Measurements from ENCODE around the gene OSBPL3. TPM values are rescaled to one million over a fixed set of nuclear protein-coding genes. Genes with fewer than 3 reads are reported as not detected.

The OSBPL3 gene
- total RNA-seq, 4 donors from 2014 or later, result 8.9 to 22.6 (median 13.7) TPM

- H3K4me3 ChIP-seq, result no peak overlapping the region
- no peak overlapping the region for H3K27ac ChIP-seq
- intact Hi-C loops (cut with DNase I), result no loop called here
- H3K27me3 ChIP-seq, result no peaks in the 10 kb centered on the region
- no peaks in the 10 kb centered on the region for H3K9me3 ChIP-seq
- no peaks in the 10 kb centered on the region for H3K36me3 ChIP-seq
- TF ChIP-seq, protein P1, sequence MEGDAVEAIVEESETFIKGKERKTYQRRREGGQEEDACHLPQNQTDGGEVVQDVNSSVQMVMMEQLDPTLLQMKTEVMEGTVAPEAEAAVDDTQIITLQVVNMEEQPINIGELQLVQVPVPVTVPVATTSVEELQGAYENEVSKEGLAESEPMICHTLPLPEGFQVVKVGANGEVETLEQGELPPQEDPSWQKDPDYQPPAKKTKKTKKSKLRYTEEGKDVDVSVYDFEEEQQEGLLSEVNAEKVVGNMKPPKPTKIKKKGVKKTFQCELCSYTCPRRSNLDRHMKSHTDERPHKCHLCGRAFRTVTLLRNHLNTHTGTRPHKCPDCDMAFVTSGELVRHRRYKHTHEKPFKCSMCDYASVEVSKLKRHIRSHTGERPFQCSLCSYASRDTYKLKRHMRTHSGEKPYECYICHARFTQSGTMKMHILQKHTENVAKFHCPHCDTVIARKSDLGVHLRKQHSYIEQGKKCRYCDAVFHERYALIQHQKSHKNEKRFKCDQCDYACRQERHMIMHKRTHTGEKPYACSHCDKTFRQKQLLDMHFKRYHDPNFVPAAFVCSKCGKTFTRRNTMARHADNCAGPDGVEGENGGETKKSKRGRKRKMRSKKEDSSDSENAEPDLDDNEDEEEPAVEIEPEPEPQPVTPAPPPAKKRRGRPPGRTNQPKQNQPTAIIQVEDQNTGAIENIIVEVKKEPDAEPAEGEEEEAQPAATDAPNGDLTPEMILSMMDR (IDR thresholded peaks at IDR 0.05), result no peak
- TF ChIP-seq POLR2A (IDR thresholded peaks at IDR 0.05), result no peak
- no peaks in the 10 kb centered on the region for H3K4me1 ChIP-seq
- 79 to 83% methylated on average over 3 of the region's 3 CpGs for WGBS, 2 donors
- no peak for DNase-seq
Measured at GRCh38 chr7:24777806-24778205, 202.2 kb downstream of the OSBPL3 start.

GRCh38 chr7:24773646-24774045 lies 206.3 kb downstream of the OSBPL3 start:
- Histone ChIP-seq H3K27me3 (peaks cover 0 to 4% (median 0%) of the 10 kb centered on the region in 4 donors), H3K36me3 (no peaks in the 10 kb centered on the region), H3K27ac (no peak overlapping the region), H3K4me1 (no peaks in the 10 kb centered on the region), H3K9me3 (no peaks in the 10 kb centered on the region), H3K4me3 (no peak overlapping the region)
- intact Hi-C loops (cut with DNase I), result no loop called here
- DNase-seq, result no peak
- TF ChIP-seq POLR2A (IDR thresholded peaks at IDR 0.05), result no peak
- TF ChIP-seq, protein P1 (IDR thresholded peaks at IDR 0.05), result no peak

- WGBS, 2 donors, result 59 to 76% methylated on average over 2 of the region's 2 CpGs
- no peak for DNase-seq
- TF ChIP-seq POLR2A (IDR thresholded peaks at IDR 0.05), result no peak
- TF ChIP-seq, protein P1 (IDR thresholded peaks at IDR 0.05), result no peak
- Histone ChIP-seq H3K36me3 (no peaks in the 10 kb centered on the region), H3K27ac (no peak overlapping the region), H3K27me3 (peaks cover 0 to 14% (median 0%) of the 10 kb centered on the region in 4 donors), H3K9me3 (no peaks in the 10 kb centered on the region), H3K4me1 (no peaks in the 10 kb centered on the region), H3K4me3 (no peak overlapping the region)
- intact Hi-C loops (cut with DNase I), result no loop called here
Measured at GRCh38 chr7:24769851-24770250, 210.1 kb downstream of the OSBPL3 start.

- intact Hi-C loops (cut with DNase I), result no loop called here
- TF ChIP-seq, protein P1 (IDR thresholded peaks at IDR 0.05), result no peak
- no peak for TF ChIP-seq POLR2A (IDR thresholded peaks at IDR 0.05)
- 60 to 78% methylated on average over 7 to 8 of the region's 9 CpGs for WGBS, 2 donors
Measured at GRCh38 chr7:24769014-24769830, 210.8 kb downstream of the OSBPL3 start.

GRCh38 chr7:24767878-24768569 lies 212.0 kb downstream of the OSBPL3 start:
- Histone ChIP-seq H3K36me3 (no peaks in the 10 kb centered on the region), H3K9me3 (no peaks in the 10 kb centered on the region), H3K4me1 (no peaks in the 10 kb centered on the region), H3K4me3 (no peak overlapping the region), H3K27ac (no peak overlapping the region), H3K27me3 (peaks cover 0 to 14% (median 0%) of the 10 kb centered on the region in 4 donors)
- DNase-seq, result no peak
- WGBS, 2 donors, result 69 to 73% methylated on average over 9 of the region's 9 CpGs
- intact Hi-C loops (cut with DNase I), result no loop called here
- TF ChIP-seq, protein P1 (IDR thresholded peaks at IDR 0.05), result no peak
- TF ChIP-seq POLR2A (IDR thresholded peaks at IDR 0.05), result no peak

More at GRCh38 chr7:24769014-24769830, 210.8 kb downstream of the OSBPL3 start:
- H3K4me1 ChIP-seq, result no peaks in the 10 kb centered on the region
- no peaks in the 10 kb centered on the region for H3K36me3 ChIP-seq
- H3K27me3 ChIP-seq, result peaks cover 0 to 14% (median 0%) of the 10 kb centered on the region in 4 donors
- H3K4me3 ChIP-seq, result no peak overlapping the region
- no peaks in the 10 kb centered on the region for H3K9me3 ChIP-seq
- no peak for DNase-seq
- no peak overlapping the region for H3K27ac ChIP-seq

All from esophagus squamous epithelium (tissue), 5 donors.